NCI-H82 treated with DMSO at 0.1 percent for 48 hours (cell line): Measurements from ENCODE around the gene ANKRD18B.
"Not testable (repeated sequence)": the region's sequence is repeated elsewhere in the genome, so short reads cannot be mapped to it uniquely, and the experiment has no call there.

Experiments used
- DNase-seq: peaks from one replicate; lab custom pipeline; 2025; ENCODE audit not compliant: unreplicated experiment; lab: John Stamatoyannopoulos, UW

Gene ANKRD18B

GRCh38 chr9:33528069-33528468 is 4.0 kb downstream of the ANKRD18B start:
- DNase-seq = not testable (repeated sequence)

GRCh38 chr9:33533958-33534357 is 9.9 kb downstream of the ANKRD18B start:
- not testable (repeated sequence) for DNase-seq

GRCh38 chr9:33535541-33535940 is 11.5 kb downstream of the ANKRD18B start:
- DNase-seq = no peak

GRCh38 chr9:33543463-33543862 is 19.4 kb downstream of the ANKRD18B start:
- DNase-seq = not testable (repeated sequence)

- not testable (repeated sequence) for DNase-seq
These were observed 21.7 kb downstream of the ANKRD18B start for GRCh38 chr9:33545715-33546114.

GRCh38 chr9:33548816-33549215 is 24.8 kb downstream of the ANKRD18B start:
- not testable (repeated sequence) for DNase-seq

- DNase-seq = not testable (repeated sequence)
These were observed 25.4 kb downstream of the ANKRD18B start for GRCh38 chr9:33549418-33549817.

- DNase-seq = not testable (repeated sequence)
These were observed 27.1 kb downstream of the ANKRD18B start for GRCh38 chr9:33551183-33551582.

GRCh38 chr9:33552315-33552725 is 28.3 kb downstream of the ANKRD18B start:
- DNase-seq = peak; percentile 57

- DNase-seq = not testable (repeated sequence)
These were observed 36.2 kb downstream of the ANKRD18B start for GRCh38 chr9:33560217-33560616.

GRCh38 chr9:33562196-33562595 is 38.1 kb downstream of the ANKRD18B start:
- not testable (repeated sequence) for DNase-seq

GRCh38 chr9:33567776-33568175 is 43.7 kb downstream of the ANKRD18B start:
- DNase-seq = not testable (repeated sequence)

- DNase-seq = not testable (repeated sequence)
These were observed 53.7 kb downstream of the ANKRD18B start for GRCh38 chr9:33577786-33578185.

- not testable (repeated sequence) for DNase-seq
These were observed 55.9 kb downstream of the ANKRD18B start for GRCh38 chr9:33579996-33580395.

- not testable (repeated sequence) for DNase-seq
These were observed 58.6 kb downstream of the ANKRD18B start for GRCh38 chr9:33582686-33583085.

GRCh38 chr9:33586128-33586527 is 62.1 kb downstream of the ANKRD18B start:
- not testable (repeated sequence) for DNase-seq

GRCh38 chr9:33587799-33588198 is 63.7 kb downstream of the ANKRD18B start:
- not testable (repeated sequence) for DNase-seq

GRCh38 chr9:33588876-33589275 is 64.8 kb downstream of the ANKRD18B start:
- not testable (repeated sequence) for DNase-seq

- not testable (repeated sequence) for DNase-seq
These were observed 66.8 kb downstream of the ANKRD18B start for GRCh38 chr9:33590857-33591256.

- DNase-seq = not testable (repeated sequence)
These were observed 72.9 kb downstream of the ANKRD18B start for GRCh38 chr9:33596974-33597373.

- DNase-seq = not testable (repeated sequence)
These were observed 73.3 kb downstream of the ANKRD18B start for GRCh38 chr9:33597386-33597785.

GRCh38 chr9:33598796-33599379 is 74.8 kb downstream of the ANKRD18B start:
- DNase-seq = not testable (repeated sequence)

GRCh38 chr9:33600911-33601310 is 76.9 kb downstream of the ANKRD18B start:
- not testable (repeated sequence) for DNase-seq
